Chondrocyte (in vitro differentiated cells): ENCODE data around the gene POLR3H. TPM values are rescaled to one million over a fixed set of nuclear protein-coding genes. Genes with fewer than 3 reads are reported as not detected.

ENCODE experiments used
- DNase-seq: peaks from one replicate; pipeline ENCODE4 v3.0.0; 2021; ENCODE audit warnings: mixed read lengths, low spot score
- H3K27ac Mint-ChIP-seq: one replicate; pipeline ENCODE4 v1.8.0; 2021; ENCODE audit warnings: mild to moderate bottlenecking, moderate library complexity, mixed read lengths; ENCODE audit not compliant: unreplicated experiment
- H3K27me3 Mint-ChIP-seq: 2 replicates; pipeline ENCODE4 v1.8.0; 2021; ENCODE audit warnings: low read depth, mixed read lengths
- H3K36me3 Mint-ChIP-seq: 2 replicates; pipeline ENCODE4 v1.8.0; 2021; ENCODE audit warnings: low read depth, mixed read lengths
- H3K4me1 Mint-ChIP-seq: 2 replicates; pipeline ENCODE4 v1.8.0; 2021; ENCODE audit warnings: low read depth, mild to moderate bottlenecking, mixed read lengths
- H3K4me3 Mint-ChIP-seq: one replicate; pipeline ENCODE4 v1.8.0; 2021; ENCODE audit warnings: mild to moderate bottlenecking, moderate library complexity, mixed read lengths; ENCODE audit not compliant: unreplicated experiment
- H3K9me3 Mint-ChIP-seq: 2 replicates; pipeline ENCODE4 v1.8.0; 2021; ENCODE audit warnings: low read depth, mixed read lengths
- total RNA-seq: library from RNA; stranded (reverse); gene quantifications from 3 replicates; pipeline ENCODE4 v1.2.1, GENCODE V29; 2021
- TF ChIP-seq, protein P1 (sequence below): fragments of 200-600 bp; sonication (generic); IDR thresholded peaks from 2 replicates; pipeline ENCODE4 v1.5.0; 2021; ENCODE audit warnings: antibody characterized with exemption, mild to moderate bottlenecking, moderate library complexity

POLR3H gene
- total RNA-seq, 1 donor from 2014 or later: 41.5 TPM

DNA sequence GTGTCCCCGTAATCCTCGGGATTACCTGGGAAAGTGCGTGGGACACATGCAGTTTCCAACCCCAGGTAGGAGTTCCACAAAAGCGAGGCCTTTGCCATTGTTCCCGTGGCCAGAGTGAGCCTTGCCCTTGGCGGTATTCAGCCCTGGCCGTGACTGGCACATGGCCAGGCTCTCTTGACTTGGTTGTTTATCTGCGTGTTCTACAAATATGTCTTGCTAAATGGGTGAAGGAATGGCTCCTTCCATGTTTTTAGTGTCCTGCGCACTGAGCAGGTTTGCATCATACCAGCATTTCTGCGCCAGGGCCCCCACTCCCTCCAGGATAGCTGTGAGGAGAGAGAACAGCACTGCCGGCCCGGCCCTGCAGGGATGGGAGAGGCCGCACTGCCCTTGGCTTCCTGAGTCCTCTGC, 20.0 kb downstream of the POLR3H start:
- no peak for DNase-seq
- Mint-ChIP-seq H3K4me3 (no peak overlapping the region), H3K27me3 (no peaks in the 10 kb centered on the region), H3K36me3 (peaks cover 6% of the 10 kb centered on the region), H3K9me3 (no peaks in the 10 kb centered on the region), H3K4me1 (peaks cover 14% of the 10 kb centered on the region), H3K27ac (peak overlapping the region; percentile 83)
- TF ChIP-seq, protein P1, sequence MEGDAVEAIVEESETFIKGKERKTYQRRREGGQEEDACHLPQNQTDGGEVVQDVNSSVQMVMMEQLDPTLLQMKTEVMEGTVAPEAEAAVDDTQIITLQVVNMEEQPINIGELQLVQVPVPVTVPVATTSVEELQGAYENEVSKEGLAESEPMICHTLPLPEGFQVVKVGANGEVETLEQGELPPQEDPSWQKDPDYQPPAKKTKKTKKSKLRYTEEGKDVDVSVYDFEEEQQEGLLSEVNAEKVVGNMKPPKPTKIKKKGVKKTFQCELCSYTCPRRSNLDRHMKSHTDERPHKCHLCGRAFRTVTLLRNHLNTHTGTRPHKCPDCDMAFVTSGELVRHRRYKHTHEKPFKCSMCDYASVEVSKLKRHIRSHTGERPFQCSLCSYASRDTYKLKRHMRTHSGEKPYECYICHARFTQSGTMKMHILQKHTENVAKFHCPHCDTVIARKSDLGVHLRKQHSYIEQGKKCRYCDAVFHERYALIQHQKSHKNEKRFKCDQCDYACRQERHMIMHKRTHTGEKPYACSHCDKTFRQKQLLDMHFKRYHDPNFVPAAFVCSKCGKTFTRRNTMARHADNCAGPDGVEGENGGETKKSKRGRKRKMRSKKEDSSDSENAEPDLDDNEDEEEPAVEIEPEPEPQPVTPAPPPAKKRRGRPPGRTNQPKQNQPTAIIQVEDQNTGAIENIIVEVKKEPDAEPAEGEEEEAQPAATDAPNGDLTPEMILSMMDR: no peak

DNA sequence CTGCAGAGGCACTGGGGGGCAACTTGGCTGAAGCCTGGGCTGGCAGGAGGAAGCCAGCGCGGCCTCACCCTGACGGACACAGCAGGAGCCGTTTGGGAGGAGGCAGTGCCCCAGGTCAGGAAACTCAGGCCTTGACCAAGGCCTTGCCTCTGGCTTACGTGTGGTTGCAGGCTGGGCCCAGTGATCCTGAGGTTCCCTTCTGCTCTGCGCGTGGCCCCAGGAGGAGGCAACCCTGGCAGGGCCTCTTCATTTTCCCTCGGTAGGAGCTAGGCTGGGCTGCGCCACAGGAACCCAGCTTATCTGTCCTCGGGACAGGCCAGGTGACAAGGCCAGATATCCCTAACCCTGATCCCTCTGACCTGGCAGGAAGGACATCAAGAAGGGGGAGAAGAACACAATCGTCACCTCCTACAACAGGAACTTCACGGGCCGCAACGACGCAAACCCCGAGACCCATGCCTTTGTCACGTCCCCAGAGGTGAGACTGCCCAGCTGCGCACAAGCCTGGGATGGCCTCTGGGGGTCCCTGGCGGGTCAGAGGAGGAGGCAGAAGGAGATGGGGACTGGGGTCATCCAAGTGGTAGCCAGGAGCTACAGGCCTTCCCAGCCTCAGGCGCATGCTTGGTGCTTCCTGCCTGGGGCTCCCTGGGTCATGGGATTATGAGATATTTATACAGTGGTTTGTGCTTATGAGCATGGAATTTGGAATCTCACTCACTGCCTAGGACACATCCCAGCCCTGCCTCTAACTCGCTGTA, 20.6 kb downstream of the POLR3H start:
- Mint-ChIP-seq H3K9me3 (no peaks in the 10 kb centered on the region), H3K4me1 (peaks cover 14% of the 10 kb centered on the region), H3K27me3 (no peaks in the 10 kb centered on the region), H3K36me3 (peaks cover 3% of the 10 kb centered on the region), H3K27ac (peak overlapping the region; percentile 83), H3K4me3 (no peak overlapping the region)
- no peak for DNase-seq
- TF ChIP-seq, protein P1: no peak

DNA sequence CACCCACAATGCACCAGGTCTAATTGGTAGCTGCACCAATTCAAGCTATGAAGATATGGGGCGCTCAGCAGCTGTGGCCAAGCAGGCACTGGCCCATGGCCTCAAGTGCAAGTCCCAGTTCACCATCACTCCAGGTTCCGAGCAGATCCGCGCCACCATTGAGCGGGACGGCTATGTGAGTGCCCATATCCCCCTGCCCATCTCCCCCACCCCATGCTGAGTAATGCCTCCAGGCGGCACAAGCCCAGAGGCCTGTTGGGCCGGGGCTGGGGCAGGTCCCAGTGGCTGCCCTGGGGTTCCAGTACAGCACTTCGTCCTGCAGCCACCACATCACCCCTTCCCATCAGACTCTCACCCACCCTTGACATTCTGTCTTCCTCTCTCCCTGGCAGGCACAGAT, 21.5 kb downstream of the POLR3H start:
- Mint-ChIP-seq H3K27me3 (no peaks in the 10 kb centered on the region), H3K4me3 (no peak overlapping the region), H3K27ac (peak overlapping the region; percentile 51), H3K9me3 (no peaks in the 10 kb centered on the region), H3K4me1 (peaks cover 14% of the 10 kb centered on the region), H3K36me3 (peaks cover 2% of the 10 kb centered on the region)
- TF ChIP-seq, protein P1: no peak
- DNase-seq: no peak

DNA sequence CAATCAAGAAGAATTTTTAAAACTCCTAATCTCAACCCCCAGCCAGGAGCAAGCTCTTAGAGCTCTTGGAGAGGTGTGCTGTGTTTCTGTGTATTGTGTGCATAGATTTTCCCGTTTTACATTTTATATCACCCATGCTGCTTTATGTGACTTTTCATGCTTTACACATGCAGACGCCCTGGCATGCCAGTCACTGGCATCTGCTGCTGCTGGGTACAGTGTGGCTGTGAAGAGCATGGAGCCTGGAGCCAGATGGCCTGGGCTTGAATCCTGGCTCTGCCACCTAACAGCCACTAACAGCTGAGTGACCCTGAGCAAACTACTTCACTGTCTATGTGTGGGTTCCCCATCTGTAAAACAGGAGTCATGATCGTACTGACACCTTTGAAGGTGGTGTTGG, 23.1 kb downstream of the POLR3H start:
- DNase-seq: no peak
- Mint-ChIP-seq H3K27me3 (no peaks in the 10 kb centered on the region), H3K36me3 (peaks cover 2% of the 10 kb centered on the region), H3K4me3 (no peak overlapping the region), H3K4me1 (peaks cover 14% of the 10 kb centered on the region), H3K27ac (no peak overlapping the region), H3K9me3 (no peaks in the 10 kb centered on the region)
- TF ChIP-seq, protein P1: no peak

DNA sequence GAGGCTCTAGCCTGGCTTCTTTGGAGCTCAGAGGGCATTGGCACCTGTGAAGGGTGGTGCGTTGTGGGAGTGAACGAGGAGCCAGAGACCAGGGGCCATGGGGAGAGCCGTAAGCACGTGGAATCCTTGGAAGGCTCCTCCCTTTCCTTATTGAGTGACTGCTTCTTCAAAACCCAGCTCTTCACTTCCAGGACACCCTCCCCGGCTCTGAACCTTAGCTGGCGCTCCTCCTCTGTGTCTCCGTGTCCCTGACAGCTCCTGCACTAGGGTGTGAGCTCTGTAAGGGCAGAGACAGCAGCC, 26.3 kb downstream of the POLR3H start:
- H3K4me3 Mint-ChIP-seq: no peak overlapping the region
- H3K4me1 Mint-ChIP-seq: peaks cover 9% of the 10 kb centered on the region
- H3K27me3 Mint-ChIP-seq: no peaks in the 10 kb centered on the region
- TF ChIP-seq, protein P1: peak; percentile 49
- no peak for DNase-seq
- H3K27ac Mint-ChIP-seq: no peak overlapping the region
- no peaks in the 10 kb centered on the region for H3K9me3 Mint-ChIP-seq
- peaks cover 5% of the 10 kb centered on the region for H3K36me3 Mint-ChIP-seq
